HG03064 (cell line): Measurements from ENCODE around the gene TNF.
"Not testable (repeated sequence)": the region's sequence is repeated elsewhere in the genome, so short reads cannot be mapped to it uniquely, and the experiment has no call there.

Source experiments
- ATAC-seq: cut with Tn5 transposase; IDR thresholded peaks from one replicate; pipeline ENCODE4 v1.9.1; 2021; ENCODE audit warnings: low read depth; ENCODE audit not compliant: unreplicated experiment

TNF gene

GRCh38 chr6:31586599-31587281 lies 11.4 kb downstream of the TNF start:
- no peak for ATAC-seq

- ATAC-seq: no peak
These were observed 12.7 kb downstream of the TNF start for GRCh38 chr6:31587791-31588777.

- ATAC-seq: no peak
These were observed 13.7 kb downstream of the TNF start for GRCh38 chr6:31588871-31589650.

GRCh38 chr6:31590691-31591090 lies 15.3 kb downstream of the TNF start:
- ATAC-seq: not testable (repeated sequence)

GRCh38 chr6:31592396-31592771 lies 17.0 kb downstream of the TNF start:
- no peak for ATAC-seq

- ATAC-seq: no peak
These were observed 21.6 kb downstream of the TNF start for GRCh38 chr6:31597006-31597405.

GRCh38 chr6:31607317-31607716 lies 32.0 kb downstream of the TNF start:
- ATAC-seq: no peak

GRCh38 chr6:31609519-31610406 lies 34.4 kb downstream of the TNF start:
- ATAC-seq: no peak

- ATAC-seq: no peak
These were observed 35.6 kb downstream of the TNF start for GRCh38 chr6:31610968-31611367.

GRCh38 chr6:31614075-31614619 lies 38.8 kb downstream of the TNF start:
- ATAC-seq: no peak

- ATAC-seq: no peak
These were observed 39.6 kb downstream of the TNF start, which contains the start of gene AIF1 for GRCh38 chr6:31614684-31615578. Gene AIF1, plus strand, starts transcription at chr6:31615234. Its CDS starts 96 bp downstream, at chr6:31615330.

- ATAC-seq: no peak
These were observed 40.4 kb downstream of the TNF start for GRCh38 chr6:31615748-31616147.

- no peak for ATAC-seq
These were observed 41.6 kb downstream of the TNF start for GRCh38 chr6:31617010-31617409.

- peak; percentile 58 for ATAC-seq
These were observed 44.6 kb downstream of the TNF start for GRCh38 chr6:31619805-31620585.

GRCh38 chr6:31620586-31621319 lies 45.4 kb downstream of the TNF start, which contains the start of gene PRRC2A:
Gene PRRC2A, plus strand, starts transcription at chr6:31620715. Its CDS starts 2,075 bp downstream, at chr6:31622790.
- peak; percentile 41 for ATAC-seq

- ATAC-seq: no peak
These were observed 46.1 kb downstream of the TNF start for GRCh38 chr6:31621320-31621939.

- no peak for ATAC-seq
These were observed 46.6 kb downstream of the TNF start for GRCh38 chr6:31621991-31622390.
